Upper lobe of right lung (tissue), 1 donor: ENCODE data around the gene RHBDF2. TPM values are rescaled to one million over a fixed set of nuclear protein-coding genes. Genes with fewer than 3 reads are reported as not detected.

Source experiments
- ATAC-seq: fragments of 200-7000 bp; cut with Tn5 transposase; one replicate; pipeline ENCODE4 v1.9.1; 2020; ENCODE audit warnings: mild to moderate bottlenecking, moderate library complexity
- DNase-seq: peaks from one replicate; pipeline ENCODE4 v3.0.0-alpha.2; 2020
- H3K27ac ChIP-seq: fragments of 200-600 bp; one replicate; pipeline ENCODE4 v1.8.0; 2022
- H3K27me3 ChIP-seq: fragments of 200-600 bp; one replicate; pipeline ENCODE4 v1.8.0; 2022; ENCODE audit warnings: mild to moderate bottlenecking
- H3K36me3 ChIP-seq: fragments of 200-600 bp; one replicate; pipeline ENCODE4 v1.8.0; 2022
- H3K4me1 ChIP-seq: fragments of 200-600 bp; one replicate; pipeline ENCODE4 v1.8.0; 2022
- H3K4me3 ChIP-seq: fragments of 200-600 bp; one replicate; pipeline ENCODE4 v1.8.0; 2022; ENCODE audit warnings: mild to moderate bottlenecking
- H3K9me3 ChIP-seq: fragments of 200-600 bp; one replicate; pipeline ENCODE4 v1.8.0; 2022
- intact Hi-C: fragments of 100-400 bp; cut with DNase I; formaldehyde crosslinking; loops from one replicate; pipeline ENCODE4 v1.11.0; 2022
- total RNA-seq: library from RNA; stranded (reverse); fragmentation: NEBNext Ultra II Directional; extraction: Animal tissue kit (Norgen Biotek cat#: 25700); gene quantifications from one replicate; pipeline ENCODE4 v1.2.1, GENCODE V29; 2021
- TF ChIP-seq, protein P1 (sequence below): fragments of 200-600 bp; IDR thresholded peaks from one replicate; pipeline ENCODE4 v1.8.0; 2022; ENCODE audit warnings: antibody characterized with exemption
- donor health status: DM: no; HTN: yes; CAD: no; lungs with severe emphysema.

Gene RHBDF2
- total RNA-seq, 1 donor from 2014 or later, result 46.4 TPM

DNA sequence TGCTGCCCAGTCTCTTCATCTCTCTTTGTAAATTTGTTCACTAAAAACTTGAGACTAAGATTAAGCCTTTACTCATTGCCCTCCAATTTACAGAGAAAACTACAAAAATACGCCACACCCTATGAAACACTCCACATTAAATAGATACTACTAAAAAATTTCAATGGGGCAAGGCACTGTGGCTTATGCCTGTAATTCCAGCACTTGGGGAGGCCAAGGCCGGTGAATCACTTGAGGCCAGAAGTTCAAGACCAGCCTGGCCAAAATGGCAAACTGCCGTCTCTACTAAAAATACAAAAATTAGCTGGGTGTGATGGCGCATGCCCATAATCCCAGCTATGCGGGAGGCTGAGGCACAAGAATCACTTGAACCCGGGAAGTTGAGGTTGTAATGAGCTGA is 52.1 kb downstream of the RHBDF2 start:
- Histone ChIP-seq H3K36me3 (no peaks in the 10 kb centered on the region), H3K9me3 (no peaks in the 10 kb centered on the region), H3K27me3 (no peaks in the 10 kb centered on the region), H3K4me1 (peaks cover 38% of the 10 kb centered on the region), H3K4me3 (no peak overlapping the region), H3K27ac (no peak overlapping the region)
- TF ChIP-seq, protein P1, sequence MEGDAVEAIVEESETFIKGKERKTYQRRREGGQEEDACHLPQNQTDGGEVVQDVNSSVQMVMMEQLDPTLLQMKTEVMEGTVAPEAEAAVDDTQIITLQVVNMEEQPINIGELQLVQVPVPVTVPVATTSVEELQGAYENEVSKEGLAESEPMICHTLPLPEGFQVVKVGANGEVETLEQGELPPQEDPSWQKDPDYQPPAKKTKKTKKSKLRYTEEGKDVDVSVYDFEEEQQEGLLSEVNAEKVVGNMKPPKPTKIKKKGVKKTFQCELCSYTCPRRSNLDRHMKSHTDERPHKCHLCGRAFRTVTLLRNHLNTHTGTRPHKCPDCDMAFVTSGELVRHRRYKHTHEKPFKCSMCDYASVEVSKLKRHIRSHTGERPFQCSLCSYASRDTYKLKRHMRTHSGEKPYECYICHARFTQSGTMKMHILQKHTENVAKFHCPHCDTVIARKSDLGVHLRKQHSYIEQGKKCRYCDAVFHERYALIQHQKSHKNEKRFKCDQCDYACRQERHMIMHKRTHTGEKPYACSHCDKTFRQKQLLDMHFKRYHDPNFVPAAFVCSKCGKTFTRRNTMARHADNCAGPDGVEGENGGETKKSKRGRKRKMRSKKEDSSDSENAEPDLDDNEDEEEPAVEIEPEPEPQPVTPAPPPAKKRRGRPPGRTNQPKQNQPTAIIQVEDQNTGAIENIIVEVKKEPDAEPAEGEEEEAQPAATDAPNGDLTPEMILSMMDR, result no peak
- ATAC-seq (no peak), DNase-seq (no peak)
- intact Hi-C loops, result no loop called here

DNA sequence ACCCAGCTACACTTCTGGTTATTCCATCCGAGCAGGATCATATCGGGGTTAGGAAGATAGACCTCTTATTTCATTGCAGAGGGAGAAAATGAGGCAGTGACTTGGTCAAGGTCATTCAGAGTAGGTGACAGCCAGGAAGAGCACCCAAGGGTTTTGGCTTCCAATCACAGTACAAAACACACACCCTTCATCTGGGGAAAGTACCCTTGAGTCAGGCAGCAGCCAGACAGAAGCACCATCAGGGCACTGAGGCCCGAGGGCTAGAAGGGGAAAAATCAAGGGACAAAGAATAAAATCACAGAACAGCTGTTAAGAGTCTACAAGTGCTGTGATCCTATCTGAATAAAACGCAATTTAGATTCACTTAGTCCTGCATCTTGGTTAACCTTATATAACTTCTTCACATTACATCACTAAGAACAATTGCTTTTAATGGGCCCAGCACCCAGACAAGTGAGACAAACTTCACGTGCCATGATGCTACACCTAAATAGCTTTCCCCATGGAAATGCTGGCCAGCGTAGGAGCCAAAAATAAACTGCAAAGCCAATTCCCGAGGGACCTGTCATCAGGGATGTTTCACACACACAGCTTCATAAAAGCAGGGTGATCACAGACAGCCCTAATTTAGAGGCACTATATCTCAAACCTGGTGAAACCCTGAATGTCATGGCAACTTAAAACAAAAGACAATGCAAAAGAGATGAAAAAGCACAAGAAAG is 53.1 kb downstream of the RHBDF2 start:
- Histone ChIP-seq H3K27me3 (no peaks in the 10 kb centered on the region), H3K4me1 (peaks cover 38% of the 10 kb centered on the region), H3K27ac (no peak overlapping the region), H3K4me3 (no peak overlapping the region), H3K9me3 (no peaks in the 10 kb centered on the region), H3K36me3 (no peaks in the 10 kb centered on the region)
- DNase-seq, result no peak
- intact Hi-C loops, result no loop called here
- ATAC-seq, result no peak
- TF ChIP-seq, protein P1, result no peak

DNA sequence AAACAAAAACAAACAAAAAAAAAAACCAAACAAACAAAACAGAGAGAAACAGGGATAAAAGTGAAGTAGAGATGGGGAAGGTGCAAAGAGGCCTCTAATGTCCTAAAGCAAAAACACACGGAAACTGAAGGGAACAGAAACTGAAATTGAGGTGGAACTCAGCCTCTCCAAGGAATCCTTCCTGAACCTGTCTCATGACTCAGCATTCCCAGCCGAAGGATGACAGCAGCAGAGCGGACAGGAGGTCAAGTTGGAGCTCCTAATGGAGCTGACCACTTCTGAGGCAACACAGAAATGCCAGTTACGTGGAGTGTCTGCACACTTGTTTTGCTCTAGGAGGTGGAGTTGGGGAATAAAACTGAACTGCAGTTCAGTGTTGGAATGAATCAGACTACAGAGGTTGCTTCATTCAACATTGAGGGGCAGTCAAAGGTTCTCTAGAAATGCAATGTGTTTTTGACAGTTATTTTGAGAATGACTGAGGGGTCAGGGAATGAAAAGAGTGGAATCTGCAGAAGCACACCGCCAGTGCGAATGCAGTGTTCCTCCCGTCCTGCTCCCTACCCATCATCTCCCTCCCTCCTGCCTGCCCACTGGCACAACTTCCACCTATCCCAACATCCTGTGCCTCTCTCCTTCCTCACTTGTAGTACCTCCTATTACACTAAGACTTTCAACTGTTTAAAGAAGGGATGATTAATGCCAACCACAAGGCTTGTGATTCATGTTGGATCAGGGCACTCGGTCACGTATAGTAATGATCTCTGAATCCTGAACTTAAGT is 54.6 kb downstream of the RHBDF2 start:
- Histone ChIP-seq H3K4me3 (no peak overlapping the region), H3K9me3 (no peaks in the 10 kb centered on the region), H3K27ac (no peak overlapping the region), H3K4me1 (peaks cover 30% of the 10 kb centered on the region), H3K36me3 (no peaks in the 10 kb centered on the region), H3K27me3 (no peaks in the 10 kb centered on the region)
- ATAC-seq (peak; percentile 84), DNase-seq (no peak)
- intact Hi-C loops, result no loop called here
- TF ChIP-seq, protein P1, result no peak

- Histone ChIP-seq H3K27ac (no peak overlapping the region), H3K36me3 (no peaks in the 10 kb centered on the region), H3K27me3 (no peaks in the 10 kb centered on the region), H3K9me3 (no peaks in the 10 kb centered on the region), H3K4me3 (no peak overlapping the region), H3K4me1 (peaks cover 23% of the 10 kb centered on the region)
- TF ChIP-seq, protein P1, result no peak
- intact Hi-C loops, result no loop called here
- no peak for DNase-seq
- ATAC-seq, result no peak
Measured at GRCh38 chr17:76445697-76446448, 55.4 kb downstream of the RHBDF2 start.

DNA sequence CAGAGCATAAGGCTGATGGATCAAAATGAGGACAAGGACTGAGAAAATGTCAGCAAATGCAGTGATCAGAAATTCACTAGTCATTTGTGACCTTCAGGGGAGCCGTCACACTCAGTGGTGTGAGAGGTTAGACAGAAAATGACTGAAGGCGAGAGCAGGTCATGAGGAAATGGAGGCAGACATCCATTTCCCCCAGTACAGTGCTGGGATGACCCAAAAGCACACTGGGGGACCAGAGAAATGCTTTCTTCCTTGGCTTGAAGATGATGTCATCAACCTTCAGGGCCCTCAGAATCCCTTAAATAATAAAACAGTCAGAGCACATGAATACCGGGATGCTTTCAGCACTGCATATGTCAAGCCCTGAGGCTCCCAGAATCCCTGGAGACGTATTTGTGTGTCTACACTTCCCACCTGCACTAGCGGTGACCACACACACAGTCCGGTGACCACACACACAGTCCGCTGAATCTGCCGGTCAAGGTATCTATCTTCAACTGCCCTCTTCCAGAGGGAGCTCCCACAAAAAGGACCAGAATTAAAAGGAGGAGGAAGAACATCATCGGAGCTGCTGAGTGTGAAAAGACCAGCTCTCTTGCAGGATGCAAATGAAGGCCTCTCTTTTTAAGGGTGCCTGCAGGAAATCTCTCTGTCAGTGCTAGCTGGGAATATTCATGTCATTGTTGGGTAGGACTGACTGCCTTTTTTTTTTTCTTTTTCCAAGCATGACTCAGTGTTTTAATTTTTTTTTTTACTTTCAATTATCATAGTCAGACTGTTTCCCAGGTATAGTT is 56.5 kb downstream of the RHBDF2 start:
- intact Hi-C loops, result no loop called here
- DNase-seq, result no peak
- TF ChIP-seq, protein P1, result no peak

More for the DNA sequence above, 56.5 kb downstream of the RHBDF2 start:
- Histone ChIP-seq H3K36me3 (no peaks in the 10 kb centered on the region), H3K27ac (no peak overlapping the region), H3K4me1 (peaks cover 22% of the 10 kb centered on the region), H3K9me3 (no peaks in the 10 kb centered on the region), H3K27me3 (no peaks in the 10 kb centered on the region), H3K4me3 (no peak overlapping the region)
- ATAC-seq, result no peak
